Astrocyte of the hippocampus (primary cell): Measurements from ENCODE around the gene NSD2.
"Not testable (repeated sequence)": the region's sequence is repeated elsewhere in the genome, so short reads cannot be mapped to it uniquely, and the experiment has no call there.

Experiments
- DNase-seq: peaks from one replicate; pipeline ENCODE4 v3.0.0; 2011; ENCODE audit warnings: low read depth, low spot score

The NSD2 gene

GRCh38 chr4:1841887-1842210 is 29.3 kb upstream of the NSD2 start:
- no peak for DNase-seq

GRCh38 chr4:1842339-1842895 is 28.8 kb upstream of the NSD2 start:
- no peak for DNase-seq

- DNase-seq: peak; percentile 81
These were observed 28.2 kb upstream of the NSD2 start for GRCh38 chr4:1842993-1843448.

GRCh38 chr4:1843852-1844251 is 27.3 kb upstream of the NSD2 start:
- DNase-seq: no peak

- not testable (repeated sequence) for DNase-seq
These were observed 26.6 kb upstream of the NSD2 start for GRCh38 chr4:1844618-1845017.

- no peak for DNase-seq
These were observed 24.6 kb upstream of the NSD2 start for GRCh38 chr4:1846580-1846979.

- DNase-seq: no peak
These were observed 20.9 kb upstream of the NSD2 start for GRCh38 chr4:1850276-1850675.

- DNase-seq: no peak
These were observed 20.0 kb upstream of the NSD2 start for GRCh38 chr4:1851160-1851559.

GRCh38 chr4:1851575-1852410 is 19.4 kb upstream of the NSD2 start:
- peak; percentile 37 for DNase-seq

GRCh38 chr4:1852904-1853623 is 18.1 kb upstream of the NSD2 start:
- no peak for DNase-seq

GRCh38 chr4:1854752-1855151 is 16.4 kb upstream of the NSD2 start:
- DNase-seq: no peak

GRCh38 chr4:1855333-1856070 is 15.7 kb upstream of the NSD2 start:
- peak; percentile 42 for DNase-seq

- DNase-seq: peak; percentile 99
These were observed 14.9 kb upstream of the NSD2 start, which contains the start of gene LETM1 for GRCh38 chr4:1856071-1856942. TSS of gene LETM1 (minus strand) at chr4:1856156. CDS start at chr4:1855950, 206 bp downstream.

GRCh38 chr4:1856943-1857699 is 14.1 kb upstream of the NSD2 start:
- peak; percentile 54 for DNase-seq

GRCh38 chr4:1857931-1858330 is 13.3 kb upstream of the NSD2 start:
- DNase-seq: no peak

GRCh38 chr4:1859389-1859753 is 11.8 kb upstream of the NSD2 start:
- no peak for DNase-seq

GRCh38 chr4:1862055-1862911 is 8.9 kb upstream of the NSD2 start:
- no peak for DNase-seq

- DNase-seq: no peak
These were observed 8.3 kb upstream of the NSD2 start for GRCh38 chr4:1862961-1863296.

GRCh38 chr4:1863297-1864033 is 7.7 kb upstream of the NSD2 start:
- no peak for DNase-seq
